ENCODE results near the gene KIFC3. TPM values are rescaled to one million over a fixed set of nuclear protein-coding genes. Genes with fewer than 3 reads are reported as not detected.

Gene KIFC3
- total and polyA plus RNA-seq, 2 of the 13 experiments (the other 11 are each of a cell fraction or from before 2014, with no cell fraction given), result 42.1 to 45.3 TPM

DNA sequence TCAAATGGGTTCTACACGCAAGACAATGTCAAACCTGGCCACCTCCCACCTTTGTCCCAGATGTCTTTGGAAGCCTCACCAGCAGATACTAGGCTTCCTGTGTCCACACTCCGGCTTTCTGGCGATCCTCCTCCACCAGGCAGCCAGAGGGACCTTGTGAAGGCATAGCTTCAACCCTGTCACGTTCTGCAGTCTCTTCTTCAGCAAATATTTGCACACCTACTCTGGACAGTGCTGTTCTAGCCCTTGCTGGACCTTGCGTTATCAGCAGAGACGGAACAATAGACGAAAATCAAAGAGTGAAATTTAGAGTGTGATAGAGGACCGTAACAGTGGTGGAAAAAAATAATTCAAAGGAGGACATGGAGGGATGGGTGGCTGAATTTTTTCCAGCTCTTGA is 38.5 kb upstream of the KIFC3 start (continued):
- TF ChIP-seq, protein P1, sequence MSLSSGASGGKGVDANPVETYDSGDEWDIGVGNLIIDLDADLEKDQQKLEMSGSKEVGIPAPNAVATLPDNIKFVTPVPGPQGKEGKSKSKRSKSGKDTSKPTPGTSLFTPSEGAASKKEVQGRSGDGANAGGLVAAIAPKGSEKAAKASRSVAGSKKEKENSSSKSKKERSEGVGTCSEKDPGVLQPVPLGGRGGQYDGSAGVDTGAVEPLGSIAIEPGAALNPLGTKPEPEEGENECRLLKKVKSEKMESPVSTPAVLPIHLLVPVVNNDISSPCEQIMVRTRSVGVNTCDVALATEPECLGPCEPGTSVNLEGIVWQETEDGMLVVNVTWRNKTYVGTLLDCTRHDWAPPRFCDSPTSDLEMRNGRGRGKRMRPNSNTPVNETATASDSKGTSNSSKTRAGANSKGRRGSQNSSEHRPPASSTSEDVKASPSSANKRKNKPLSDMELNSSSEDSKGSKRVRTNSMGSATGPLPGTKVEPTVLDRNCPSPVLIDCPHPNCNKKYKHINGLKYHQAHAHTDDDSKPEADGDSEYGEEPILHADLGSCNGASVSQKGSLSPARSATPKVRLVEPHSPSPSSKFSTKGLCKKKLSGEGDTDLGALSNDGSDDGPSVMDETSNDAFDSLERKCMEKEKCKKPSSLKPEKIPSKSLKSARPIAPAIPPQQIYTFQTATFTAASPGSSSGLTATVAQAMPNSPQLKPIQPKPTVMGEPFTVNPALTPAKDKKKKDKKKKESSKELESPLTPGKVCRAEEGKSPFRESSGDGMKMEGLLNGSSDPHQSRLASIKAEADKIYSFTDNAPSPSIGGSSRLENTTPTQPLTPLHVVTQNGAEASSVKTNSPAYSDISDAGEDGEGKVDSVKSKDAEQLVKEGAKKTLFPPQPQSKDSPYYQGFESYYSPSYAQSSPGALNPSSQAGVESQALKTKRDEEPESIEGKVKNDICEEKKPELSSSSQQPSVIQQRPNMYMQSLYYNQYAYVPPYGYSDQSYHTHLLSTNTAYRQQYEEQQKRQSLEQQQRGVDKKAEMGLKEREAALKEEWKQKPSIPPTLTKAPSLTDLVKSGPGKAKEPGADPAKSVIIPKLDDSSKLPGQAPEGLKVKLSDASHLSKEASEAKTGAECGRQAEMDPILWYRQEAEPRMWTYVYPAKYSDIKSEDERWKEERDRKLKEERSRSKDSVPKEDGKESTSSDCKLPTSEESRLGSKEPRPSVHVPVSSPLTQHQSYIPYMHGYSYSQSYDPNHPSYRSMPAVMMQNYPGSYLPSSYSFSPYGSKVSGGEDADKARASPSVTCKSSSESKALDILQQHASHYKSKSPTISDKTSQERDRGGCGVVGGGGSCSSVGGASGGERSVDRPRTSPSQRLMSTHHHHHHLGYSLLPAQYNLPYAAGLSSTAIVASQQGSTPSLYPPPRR (CRISPR knock-in tag; IDR thresholded peaks at IDR 0.05; ENCODE audit: borderline replicate concordance), result peak; percentile 82; the same call in 1 of the 2 replicates
- TF ChIP-seq ZNF382 (CRISPR knock-in tag; IDR thresholded peaks at IDR 0.05; ENCODE audit: borderline replicate concordance) (no peak), DMAP1 (CRISPR knock-in tag; IDR thresholded peaks at IDR 0.05) (peak; percentile 52; the same call in 1 of the 2 replicates), TBX2 (CRISPR knock-in tag; IDR thresholded peaks at IDR 0.05; ENCODE audit: borderline replicate concordance) (peak; percentile 91), ARID2 (CRISPR knock-in tag; IDR thresholded peaks at IDR 0.05; ENCODE audit: borderline replicate concordance) (no peak), KAT8 (CRISPR knock-in tag; IDR thresholded peaks at IDR 0.05) (peak; percentile 42; the same call in 1 of the 2 replicates), ZNF207 (IDR thresholded peaks at IDR 0.05; ENCODE audit: borderline replicate concordance) (no peak), ZNF263 (CRISPR knock-in tag; IDR thresholded peaks at IDR 0.05) (0 out of 2 replicates have a peak, but pooled peaks have one; percentile 37), NONO (IDR thresholded peaks at IDR 0.05) (no peak), NONO (CRISPR knock-in tag; conservative IDR thresholded peaks at IDR 0.05) (peak; percentile 93), MTF2 (CRISPR knock-in tag; IDR thresholded peaks at IDR 0.05; ENCODE audit: borderline replicate concordance) (peak; percentile 56; the same call in 1 of the 2 replicates), KMT2A (CRISPR knock-in tag; IDR thresholded peaks at IDR 0.05) (peak; percentile 44; the same call in 1 of the 2 replicates)
- TF ChIP-seq, protein P2, sequence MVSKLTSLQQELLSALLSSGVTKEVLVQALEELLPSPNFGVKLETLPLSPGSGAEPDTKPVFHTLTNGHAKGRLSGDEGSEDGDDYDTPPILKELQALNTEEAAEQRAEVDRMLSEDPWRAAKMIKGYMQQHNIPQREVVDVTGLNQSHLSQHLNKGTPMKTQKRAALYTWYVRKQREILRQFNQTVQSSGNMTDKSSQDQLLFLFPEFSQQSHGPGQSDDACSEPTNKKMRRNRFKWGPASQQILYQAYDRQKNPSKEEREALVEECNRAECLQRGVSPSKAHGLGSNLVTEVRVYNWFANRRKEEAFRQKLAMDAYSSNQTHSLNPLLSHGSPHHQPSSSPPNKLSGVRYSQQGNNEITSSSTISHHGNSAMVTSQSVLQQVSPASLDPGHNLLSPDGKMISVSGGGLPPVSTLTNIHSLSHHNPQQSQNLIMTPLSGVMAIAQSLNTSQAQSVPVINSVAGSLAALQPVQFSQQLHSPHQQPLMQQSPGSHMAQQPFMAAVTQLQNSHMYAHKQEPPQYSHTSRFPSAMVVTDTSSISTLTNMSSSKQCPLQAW (CRISPR knock-in tag; IDR thresholded peaks at IDR 0.05), result peak; percentile 89
- TF ChIP-seq, protein P3, sequence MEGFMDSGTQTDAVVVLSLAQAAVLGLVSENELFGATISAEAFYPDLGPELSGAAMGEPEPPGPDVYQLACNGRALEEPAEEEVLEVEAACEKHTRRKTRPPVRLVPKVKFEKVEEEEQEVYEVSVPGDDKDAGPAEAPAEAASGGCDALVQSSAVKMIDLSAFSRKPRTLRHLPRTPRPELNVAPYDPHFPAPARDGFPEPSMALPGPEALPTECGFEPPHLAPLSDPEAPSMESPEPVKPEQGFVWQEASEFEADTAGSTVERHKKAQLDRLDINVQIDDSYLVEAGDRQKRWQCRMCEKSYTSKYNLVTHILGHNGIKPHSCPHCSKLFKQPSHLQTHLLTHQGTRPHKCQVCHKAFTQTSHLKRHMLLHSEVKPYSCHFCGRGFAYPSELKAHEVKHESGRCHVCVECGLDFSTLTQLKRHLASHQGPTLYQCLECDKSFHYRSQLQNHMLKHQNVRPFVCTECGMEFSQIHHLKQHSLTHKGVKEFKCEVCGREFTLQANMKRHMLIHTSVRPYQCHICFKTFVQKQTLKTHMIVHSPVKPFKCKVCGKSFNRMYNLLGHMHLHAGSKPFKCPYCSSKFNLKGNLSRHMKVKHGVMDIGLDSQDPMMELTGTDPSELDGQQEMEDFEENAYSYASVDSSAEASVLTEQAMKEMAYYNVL (CRISPR knock-in tag; IDR thresholded peaks at IDR 0.05; ENCODE audit: borderline replicate concordance), result peak; percentile 100
- TF ChIP-seq, protein P4, sequence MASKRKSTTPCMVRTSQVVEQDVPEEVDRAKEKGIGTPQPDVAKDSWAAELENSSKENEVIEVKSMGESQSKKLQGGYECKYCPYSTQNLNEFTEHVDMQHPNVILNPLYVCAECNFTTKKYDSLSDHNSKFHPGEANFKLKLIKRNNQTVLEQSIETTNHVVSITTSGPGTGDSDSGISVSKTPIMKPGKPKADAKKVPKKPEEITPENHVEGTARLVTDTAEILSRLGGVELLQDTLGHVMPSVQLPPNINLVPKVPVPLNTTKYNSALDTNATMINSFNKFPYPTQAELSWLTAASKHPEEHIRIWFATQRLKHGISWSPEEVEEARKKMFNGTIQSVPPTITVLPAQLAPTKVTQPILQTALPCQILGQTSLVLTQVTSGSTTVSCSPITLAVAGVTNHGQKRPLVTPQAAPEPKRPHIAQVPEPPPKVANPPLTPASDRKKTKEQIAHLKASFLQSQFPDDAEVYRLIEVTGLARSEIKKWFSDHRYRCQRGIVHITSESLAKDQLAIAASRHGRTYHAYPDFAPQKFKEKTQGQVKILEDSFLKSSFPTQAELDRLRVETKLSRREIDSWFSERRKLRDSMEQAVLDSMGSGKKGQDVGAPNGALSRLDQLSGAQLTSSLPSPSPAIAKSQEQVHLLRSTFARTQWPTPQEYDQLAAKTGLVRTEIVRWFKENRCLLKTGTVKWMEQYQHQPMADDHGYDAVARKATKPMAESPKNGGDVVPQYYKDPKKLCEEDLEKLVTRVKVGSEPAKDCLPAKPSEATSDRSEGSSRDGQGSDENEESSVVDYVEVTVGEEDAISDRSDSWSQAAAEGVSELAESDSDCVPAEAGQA (IDR thresholded peaks at IDR 0.05; ENCODE audit: low read depth), result peak; percentile 18; the same call in 1 of the 2 replicates
- TF ChIP-seq, protein P4 (CRISPR knock-in tag; IDR thresholded peaks at IDR 0.05; ENCODE audit: borderline replicate concordance), result no peak

Measured in HepG2 (cell line).